Smooth muscle cell (in vitro differentiated cells): ENCODE measurements around the gene WNT7A. TPM values are rescaled to one million over a fixed set of nuclear protein-coding genes. Genes with fewer than 3 reads are reported as not detected.

ENCODE experiments used
- DNase-seq: peaks from one replicate; lab custom pipeline; 2025; ENCODE audit not compliant: unreplicated experiment; lab: John Stamatoyannopoulos, UW
- H2AFZ ChIP-seq: fragments of 200-600 bp; sonication (generic); 2 replicates; pipeline ENCODE4 v1.6.0; 2016; ENCODE audit warnings: antibody characterized with exemption, low read depth, mild to moderate bottlenecking
- H3F3A ChIP-seq: fragments of 200-600 bp; sonication (generic); 2 replicates; pipeline ENCODE4 v1.6.0; 2017; ENCODE audit warnings: antibody characterized with exemption, low read depth
- H3K27ac ChIP-seq: fragments of 200-600 bp; sonication (generic); 2 replicates; pipeline ENCODE4 v1.5.1; 2016; ENCODE audit warnings: low read depth, mild to moderate bottlenecking
- H3K27me3 ChIP-seq: fragments of 200-600 bp; sonication (generic); 2 replicates; pipeline ENCODE4 v1.6.1; 2016; ENCODE audit warnings: low read depth, mild to moderate bottlenecking
- H3K36me3 ChIP-seq: fragments of 200-600 bp; sonication (generic); 2 replicates; pipeline ENCODE4 v1.5.1; 2016; ENCODE audit warnings: low read depth
- H3K4me1 ChIP-seq: fragments of 200-600 bp; sonication (generic); 2 replicates; pipeline ENCODE4 v1.5.1; 2016; ENCODE audit warnings: low read depth
- H3K4me2 ChIP-seq: fragments of 200-600 bp; sonication (generic); 2 replicates; pipeline ENCODE4 v1.6.0; 2016; ENCODE audit warnings: mild to moderate bottlenecking
- H3K4me3 ChIP-seq: fragments of 200-600 bp; sonication (generic); 2 replicates; pipeline ENCODE4 v1.5.1; 2016; ENCODE audit warnings: mild to moderate bottlenecking
- H3K79me2 ChIP-seq: fragments of 200-600 bp; sonication (generic); 2 replicates; pipeline ENCODE4 v1.6.0; 2016; ENCODE audit warnings: low read depth, mild to moderate bottlenecking
- H3K9ac ChIP-seq: fragments of 200-600 bp; sonication (generic); 2 replicates; pipeline ENCODE4 v1.6.0; 2016; ENCODE audit warnings: low read depth
- H3K9me3 ChIP-seq: fragments of 200-600 bp; sonication (generic); replicated peaks from 2 replicates; pipeline ENCODE4 v1.5.1; 2016; ENCODE audit warnings: low read depth
- H4K20me1 ChIP-seq: fragments of 200-600 bp; sonication (generic); 2 replicates; pipeline ENCODE4 v1.6.0; 2016; ENCODE audit warnings: low read depth
- WGBS: methylation state at CpG from one replicate; pipeline ENCODE4 v1.1.7; 2016; ENCODE audit warnings: low lambda C conversion rate; 5-methylcytosine and 5-hydroxymethylcytosine counted together
- polyA plus RNA-seq: library from polyadenylated mRNA; unstranded; fragments of >200 nt; fragmentation: Nextera tagmentation; extraction: Ambion mirVana; gene quantifications from 2 replicates; pipeline ENCODE4 v1.2.1, GENCODE V29; 2016
- total RNA-seq: library from RNA; depleted of rRNA; stranded (reverse); fragments of >200 nt; gene quantifications from 2 replicates; pipeline ENCODE4 v1.2.3, GENCODE V29; 2014
- TF ChIP-seq, protein P1 (sequence below): fragments of 200-600 bp; sonication (generic); IDR thresholded peaks from 2 replicates; pipeline ENCODE4 v1.5.1; 2017; ENCODE audit warnings: borderline replicate concordance, mild to moderate bottlenecking, antibody characterized with exemption; ENCODE audit not compliant: insufficient read depth, poor library complexity, severe bottlenecking

Gene WNT7A
- total and polyA plus RNA-seq, 2 experiments from 2014 or later = 0.18 to 0.24 TPM

DNA sequence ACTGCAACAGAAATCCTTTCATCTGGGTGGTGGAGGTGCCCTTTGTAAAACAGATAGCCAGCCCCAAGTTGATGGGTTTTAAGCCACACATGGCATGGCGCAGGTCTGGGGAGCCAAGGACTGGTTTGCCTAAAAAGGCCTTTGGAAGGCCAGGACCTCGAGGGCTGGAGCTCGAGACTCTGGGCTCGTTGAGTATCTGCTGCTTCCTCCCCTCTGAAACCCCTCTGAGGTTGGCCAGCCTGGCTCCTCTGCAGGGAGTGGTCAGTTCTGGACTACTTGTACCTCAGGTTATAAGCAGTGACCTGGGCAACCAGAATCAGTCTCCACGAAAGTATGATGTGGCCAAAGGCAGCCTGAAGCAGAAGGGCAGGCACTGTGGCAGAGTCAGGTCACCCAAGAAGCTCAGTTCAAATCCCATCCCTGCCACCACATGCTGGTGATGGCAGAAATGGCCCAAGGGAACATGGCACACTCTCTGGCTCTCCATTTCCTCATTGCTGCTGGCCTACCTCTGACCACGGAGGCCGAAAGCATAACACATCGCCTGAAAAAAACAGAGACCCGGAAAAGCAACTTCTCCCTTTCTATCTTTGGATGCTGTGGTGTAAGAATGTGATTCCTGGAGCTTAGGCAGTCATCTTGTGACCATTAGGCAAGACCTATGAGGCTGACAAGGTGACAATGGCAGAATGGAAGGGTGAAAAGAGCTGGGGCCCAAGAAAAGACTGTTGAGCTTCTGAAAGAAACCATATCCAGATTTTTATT is 51.2 kb downstream of the WNT7A start:
- peaks cover 3% of the 10 kb centered on the region for H3K27me3 ChIP-seq
- DNase-seq = no peak
- no peak overlapping the region for H3K27ac ChIP-seq
- no peaks in the 10 kb centered on the region for H3K9me3 ChIP-seq
- H3K4me3 ChIP-seq = no peak overlapping the region
- WGBS = 92% methylated on average over 9 of the region's 9 CpGs
- H3K9ac ChIP-seq = no peak overlapping the region
- no peaks in the 10 kb centered on the region for H3K4me1 ChIP-seq
- no peaks in the 10 kb centered on the region for H4K20me1 ChIP-seq
- H3F3A ChIP-seq = no peaks in the 10 kb centered on the region
- no peak overlapping the region for H3K4me2 ChIP-seq
- H2AFZ ChIP-seq = no peak overlapping the region
- H3K79me2 ChIP-seq = no peaks in the 10 kb centered on the region
- TF ChIP-seq, protein P1, sequence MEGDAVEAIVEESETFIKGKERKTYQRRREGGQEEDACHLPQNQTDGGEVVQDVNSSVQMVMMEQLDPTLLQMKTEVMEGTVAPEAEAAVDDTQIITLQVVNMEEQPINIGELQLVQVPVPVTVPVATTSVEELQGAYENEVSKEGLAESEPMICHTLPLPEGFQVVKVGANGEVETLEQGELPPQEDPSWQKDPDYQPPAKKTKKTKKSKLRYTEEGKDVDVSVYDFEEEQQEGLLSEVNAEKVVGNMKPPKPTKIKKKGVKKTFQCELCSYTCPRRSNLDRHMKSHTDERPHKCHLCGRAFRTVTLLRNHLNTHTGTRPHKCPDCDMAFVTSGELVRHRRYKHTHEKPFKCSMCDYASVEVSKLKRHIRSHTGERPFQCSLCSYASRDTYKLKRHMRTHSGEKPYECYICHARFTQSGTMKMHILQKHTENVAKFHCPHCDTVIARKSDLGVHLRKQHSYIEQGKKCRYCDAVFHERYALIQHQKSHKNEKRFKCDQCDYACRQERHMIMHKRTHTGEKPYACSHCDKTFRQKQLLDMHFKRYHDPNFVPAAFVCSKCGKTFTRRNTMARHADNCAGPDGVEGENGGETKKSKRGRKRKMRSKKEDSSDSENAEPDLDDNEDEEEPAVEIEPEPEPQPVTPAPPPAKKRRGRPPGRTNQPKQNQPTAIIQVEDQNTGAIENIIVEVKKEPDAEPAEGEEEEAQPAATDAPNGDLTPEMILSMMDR = no peak
- H3K36me3 ChIP-seq = no peaks in the 10 kb centered on the region

DNA sequence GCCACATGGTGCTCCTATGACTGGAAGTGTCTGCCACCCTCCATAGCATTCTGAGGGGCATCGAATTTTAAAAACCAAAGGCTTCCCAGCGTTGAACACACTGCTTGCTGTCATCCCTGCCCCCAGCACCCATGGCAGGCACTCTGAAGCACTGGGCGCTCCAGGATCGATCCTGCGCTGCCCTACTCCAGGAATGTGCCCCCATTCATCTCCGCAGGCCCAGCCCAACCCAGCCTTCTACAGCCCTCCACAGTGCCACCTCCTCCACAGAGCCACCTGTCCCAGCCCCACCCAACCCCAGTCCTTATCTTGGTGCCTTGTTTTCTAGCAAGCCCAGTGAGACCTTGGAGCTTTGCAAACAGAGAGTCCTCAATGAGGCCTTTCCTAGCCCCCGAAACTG is 52.2 kb downstream of the WNT7A start:
- Histone ChIP-seq H3K79me2 (no peaks in the 10 kb centered on the region), H3K4me1 (no peaks in the 10 kb centered on the region), H3K27ac (no peak overlapping the region), H4K20me1 (no peaks in the 10 kb centered on the region), H2AFZ (no peak overlapping the region), H3K27me3 (peaks cover 3% of the 10 kb centered on the region), H3F3A (no peaks in the 10 kb centered on the region), H3K4me2 (no peak overlapping the region), H3K9me3 (no peaks in the 10 kb centered on the region), H3K36me3 (no peaks in the 10 kb centered on the region), H3K4me3 (no peak overlapping the region), H3K9ac (no peak overlapping the region)
- no peak for DNase-seq
- 91% methylated on average over 5 of the region's 7 CpGs for WGBS
- TF ChIP-seq, protein P1 = no peak

DNA sequence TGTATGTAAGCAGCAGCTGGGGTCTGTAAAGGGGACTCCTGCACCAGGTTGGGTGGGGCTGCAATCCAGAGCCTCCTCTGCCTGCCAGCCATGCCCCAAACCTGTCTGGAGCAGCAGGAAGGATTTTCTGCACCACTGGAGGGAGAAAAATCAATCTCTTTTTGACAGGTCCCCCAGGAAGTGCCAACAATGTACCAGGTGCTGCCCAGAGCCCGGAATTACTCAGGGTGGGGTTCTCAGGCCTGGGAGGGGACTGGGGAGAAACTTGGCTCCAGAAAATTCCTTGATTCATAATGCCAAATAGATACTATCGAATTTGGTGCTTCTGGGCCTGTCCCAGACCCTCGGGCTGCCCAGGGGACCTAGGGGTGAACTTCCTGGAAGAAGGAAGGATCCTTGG is 52.6 kb downstream of the WNT7A start:
- Histone ChIP-seq H3K4me1 (no peaks in the 10 kb centered on the region), H3K9me3 (no peaks in the 10 kb centered on the region), H4K20me1 (no peaks in the 10 kb centered on the region), H3K4me3 (no peak overlapping the region), H2AFZ (no peak overlapping the region), H3K79me2 (no peaks in the 10 kb centered on the region), H3K27me3 (peaks cover 1% of the 10 kb centered on the region), H3K27ac (no peak overlapping the region), H3K4me2 (no peak overlapping the region), H3K36me3 (no peaks in the 10 kb centered on the region), H3F3A (no peaks in the 10 kb centered on the region), H3K9ac (no peak overlapping the region)
- no peak for DNase-seq
- WGBS = 79% methylated on average over 3 of the region's 3 CpGs
- TF ChIP-seq, protein P1 = no peak

DNA sequence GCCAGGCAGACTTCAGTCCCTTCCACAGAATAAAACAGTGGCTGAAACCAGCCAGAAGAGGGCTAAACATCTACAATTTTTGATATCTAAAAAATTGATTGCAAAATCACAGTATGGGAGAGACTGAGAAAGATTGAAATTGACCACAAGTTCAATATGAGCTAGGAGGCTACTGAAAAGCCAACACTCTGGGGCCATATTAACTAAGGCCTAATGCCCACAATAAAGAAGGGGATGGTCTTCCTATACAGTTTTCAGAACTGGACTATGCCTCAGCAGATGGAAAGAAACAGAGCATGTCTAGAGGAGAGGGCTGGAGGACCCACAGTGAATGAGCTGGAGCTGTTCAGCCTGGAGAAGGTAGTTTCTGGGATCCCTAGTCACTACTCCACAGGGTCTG is 53.2 kb downstream of the WNT7A start:
- H3K27ac ChIP-seq = no peak overlapping the region

More for the DNA sequence above, 53.2 kb downstream of the WNT7A start:
- no peaks in the 10 kb centered on the region for H3F3A ChIP-seq
- no peak for DNase-seq
- no peaks in the 10 kb centered on the region for H4K20me1 ChIP-seq
- H3K36me3 ChIP-seq = no peaks in the 10 kb centered on the region
- H3K4me2 ChIP-seq = no peak overlapping the region
- no peak overlapping the region for H2AFZ ChIP-seq
- no peaks in the 10 kb centered on the region for H3K4me1 ChIP-seq
- TF ChIP-seq, protein P1 = no peak
- no peaks in the 10 kb centered on the region for H3K79me2 ChIP-seq
- H3K9me3 ChIP-seq = no peaks in the 10 kb centered on the region
- no peak overlapping the region for H3K4me3 ChIP-seq
- no peaks in the 10 kb centered on the region for H3K27me3 ChIP-seq
- H3K9ac ChIP-seq = no peak overlapping the region
